Measurements from ENCODE around the gene OR52N2.

OR52N2 gene

DNA sequence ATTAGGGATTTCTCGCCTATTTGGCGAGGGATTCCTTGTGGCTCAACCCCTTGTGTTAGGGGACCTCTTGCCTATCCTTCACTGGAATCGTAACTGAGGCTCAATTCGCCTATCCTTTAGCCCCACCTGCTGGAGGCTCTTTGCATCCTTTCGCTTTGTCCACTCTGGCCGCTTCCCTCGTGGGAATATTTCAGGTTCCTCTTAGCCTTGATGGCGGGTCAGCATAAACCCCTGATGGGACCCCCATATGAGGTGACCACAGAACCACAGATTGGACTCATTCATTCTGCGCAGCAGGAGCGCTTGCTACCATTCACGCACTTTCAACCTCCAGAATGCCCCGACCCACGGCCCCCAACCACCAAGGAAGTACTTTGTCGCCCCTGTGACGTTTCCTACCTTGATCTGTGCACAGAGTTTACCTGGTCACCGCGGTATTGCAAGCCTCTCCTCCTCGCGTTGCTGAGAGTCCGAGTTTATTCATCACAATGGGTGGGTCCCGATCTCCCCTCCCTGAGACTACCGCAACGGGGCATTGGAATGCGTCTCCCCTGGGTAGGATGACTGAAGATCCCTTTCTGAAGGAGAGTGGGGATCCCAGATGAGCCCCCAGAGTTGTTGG lies at the start of gene OR52N2:
Gene OR52N2 (plus strand): TSS at position 425 of the 622 bp plus-strand sequence. CDS start 11,412 bp downstream, outside the sequence.
- no peak within 1 kb of the TSS for H3K27ac ChIP-seq
- H3K4me3 ChIP-seq, result peak within 1 kb of the TSS; percentile 71
- TF ChIP-seq CTCF (IDR thresholded peaks at IDR 0.05), result peak; percentile 72
- no peak for DNase-seq (ENCODE audit: low spot score)

DNA sequence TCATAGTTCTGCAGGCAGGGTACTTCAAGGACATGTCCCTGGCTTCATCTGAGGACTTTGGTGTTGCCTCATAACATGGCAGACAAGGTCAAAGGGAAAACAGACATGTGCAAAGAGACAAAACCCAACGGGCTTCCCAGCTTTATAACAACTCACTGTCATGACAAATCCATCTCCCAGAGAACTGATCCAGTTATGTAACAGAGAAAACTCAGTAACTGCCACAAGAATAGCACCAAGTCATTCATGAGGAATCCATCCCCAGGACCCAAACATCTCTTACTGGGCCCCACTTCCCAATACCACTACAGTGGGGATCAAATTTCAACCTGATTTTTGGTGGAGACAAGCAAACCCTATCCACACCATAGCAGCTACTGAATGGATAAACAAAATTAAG lies 41.7 kb upstream of the OR52N2 start:
- H3K4me3 ChIP-seq, result no peak overlapping the region
- TF ChIP-seq CTCF (IDR thresholded peaks at IDR 0.05), result no peak
- H3K27ac ChIP-seq, result no peak overlapping the region
- no peak for DNase-seq (ENCODE audit: low spot score)

- no peak for TF ChIP-seq CTCF (IDR thresholded peaks at IDR 0.05)
- no peak for DNase-seq (ENCODE audit: low spot score)
- Histone ChIP-seq H3K4me3 (no peak within 1 kb of the TSS), H3K27ac (no peak within 1 kb of the TSS)
Measured at GRCh38 chr11:5783255-5783654, 25.5 kb upstream of the OR52N2 start, which contains the start of gene OR52N5. OR52N5 (minus strand) TSS chr11:5783355; CDS start chr11:5778634, 4,721 bp downstream.

GRCh38 chr11:5791165-5791564 lies 17.6 kb upstream of the OR52N2 start, which contains the start of gene OR52N1:
OR52N1 (minus strand) TSS chr11:5791265; CDS start chr11:5788816, 2,449 bp downstream.
- no peak for TF ChIP-seq CTCF (IDR thresholded peaks at IDR 0.05)
- DNase-seq (ENCODE audit: low spot score), result no peak
- Histone ChIP-seq H3K27ac (no peak within 1 kb of the TSS), H3K4me3 (no peak within 1 kb of the TSS)

DNA sequence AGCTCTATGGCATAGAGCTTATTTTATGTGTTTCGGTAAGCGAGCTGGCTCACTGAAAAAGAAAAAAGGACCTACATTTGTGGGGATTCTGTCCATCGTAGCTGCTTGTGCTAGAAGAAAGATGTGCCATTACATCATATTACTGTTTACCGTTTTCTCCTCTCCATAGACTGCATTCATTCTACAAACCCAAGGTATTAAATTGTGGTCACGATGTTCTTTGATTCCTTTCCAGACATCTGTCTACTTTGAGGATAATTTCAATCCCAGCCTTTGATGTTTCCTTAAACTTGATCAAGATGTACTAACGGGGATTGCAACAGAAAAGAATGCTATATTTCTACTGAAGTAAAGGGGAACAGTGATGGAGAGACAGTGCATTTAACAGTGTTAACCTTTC lies 12.2 kb upstream of the OR52N2 start:
- Histone ChIP-seq H3K27ac (no peak overlapping the region), H3K4me3 (no peak overlapping the region)
- no peak for TF ChIP-seq CTCF (IDR thresholded peaks at IDR 0.05)
- no peak for DNase-seq (ENCODE audit: low spot score)

DNA sequence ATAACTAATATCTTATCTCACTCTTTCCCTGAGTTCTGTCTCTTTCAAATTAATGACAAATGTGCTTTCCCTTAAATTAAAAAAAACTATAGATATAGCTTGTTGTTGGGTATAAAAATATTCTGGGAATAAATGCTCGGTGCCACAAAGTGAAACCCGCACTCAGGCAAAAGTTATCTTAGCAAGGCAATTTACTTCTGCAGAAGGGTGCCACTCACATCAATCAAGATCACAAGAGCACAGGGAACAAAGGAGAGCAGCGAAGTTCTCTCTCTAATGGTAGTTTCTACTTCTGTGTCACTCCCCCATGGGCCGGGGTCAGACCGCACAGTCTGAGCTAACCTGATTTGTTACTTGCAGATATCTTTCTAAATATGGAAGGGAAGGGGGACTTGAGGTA lies 4.7 kb upstream of the OR52N2 start:
- H3K27ac ChIP-seq, result no peak overlapping the region
- H3K4me3 ChIP-seq, result no peak overlapping the region
- DNase-seq (ENCODE audit: low spot score), result no peak
- TF ChIP-seq CTCF (IDR thresholded peaks at IDR 0.05), result no peak

GRCh38 chr11:5807580-5807979 lies 1.1 kb upstream of the OR52N2 start:
- TF ChIP-seq CTCF (IDR thresholded peaks at IDR 0.05), result no peak
- no peak for DNase-seq (ENCODE audit: low spot score)
- Histone ChIP-seq H3K27ac (no peak overlapping the region), H3K4me3 (no peak overlapping the region)
